Neutrophil (primary cell): ENCODE measurements around the gene FAM167B.
"Not testable (repeated sequence)": the region's sequence is repeated elsewhere in the genome, so short reads cannot be mapped to it uniquely, and the experiment has no call there.

Experiments
- H3K27ac ChIP-seq: fragments of 200-600 bp; sonication (generic); 2 replicates; pipeline ENCODE4 v1.5.1; 2016; ENCODE audit warnings: mild to moderate bottlenecking, moderate library complexity
- H3K27me3 ChIP-seq: fragments of 200-600 bp; sonication (generic); 2 replicates; pipeline ENCODE4 v1.6.0; 2016; ENCODE audit warnings: mild to moderate bottlenecking
- H3K36me3 ChIP-seq: fragments of 200-600 bp; sonication (generic); 2 replicates; pipeline ENCODE4 v1.5.1; 2017
- H3K4me1 ChIP-seq, 2 experiments: fragments of 200-600 bp in 1 of 2; sonication (generic) in 1 of 2; 1 replicate in 1 of 2; 2 replicates in 1 of 2; pipeline versions ENCODE4 v1.5.1 to v1.6.1; 2013 to 2016; ENCODE audit warnings: low read depth in 1 of 2, low read length in 1 of 2, mild to moderate bottlenecking in 1 of 2, moderate library complexity in 1 of 2; ENCODE audit not compliant: control insufficient read depth in 1 of 2, insufficient read depth in 1 of 2
- H3K4me3 ChIP-seq, 2 experiments: fragments of 200-600 bp in 1 of 2; sonication (generic) in 1 of 2; 1 replicate in 1 of 2; 2 replicates in 1 of 2; pipeline ENCODE4 v1.5.1; 2013 to 2016; ENCODE audit warnings: low read depth in 1 of 2, low read length in 1 of 2, mild to moderate bottlenecking in 1 of 2, moderate library complexity in 1 of 2
- H3K9me3 ChIP-seq: fragments of 200-600 bp; sonication (generic); 2 replicates; pipeline ENCODE4 v1.5.1; 2016
- CTCF ChIP-seq: fragments of 200-600 bp; sonication (generic); IDR thresholded peaks from 2 replicates; pipeline ENCODE4 v1.5.1; 2016; ENCODE audit warnings: antibody characterized with exemption

FAM167B gene

GRCh38 chr1:32291708-32292538 is 44.9 kb downstream of the FAM167B start, which contains the start of gene HDAC1:
HDAC1 (plus strand) TSS chr1:32292083; CDS start chr1:32292170, 87 bp downstream.
- Histone ChIP-seq H3K27me3 (no peaks in the 10 kb centered on the region), H3K27ac (peak within 1 kb of the TSS; percentile 82), H3K9me3 (no peaks in the 10 kb centered on the region), H3K4me3 (peak within 1 kb of the TSS; percentile 65 to 90), H3K36me3 (no peaks in the 10 kb centered on the region), H3K4me1 (peaks cover 17 to 18% of the 10 kb centered on the region in 2 experiments)
- peak; percentile 27 for TF ChIP-seq CTCF

- not testable (repeated sequence) for H3K4me1 ChIP-seq
Observed at GRCh38 chr1:32298211-32298610, 51.2 kb downstream of the FAM167B start.

More at GRCh38 chr1:32298211-32298610, 51.2 kb downstream of the FAM167B start:
- peaks cover 16% of the 10 kb centered on the region for H3K36me3 ChIP-seq
- not testable (repeated sequence) for H3K27ac ChIP-seq, H3K4me3 ChIP-seq, H3K27me3 ChIP-seq, H3K9me3 ChIP-seq
